GM12878 (cell line): Measurements from ENCODE around the gene GALNT3. TPM values are rescaled to one million over a fixed set of nuclear protein-coding genes. Genes with fewer than 3 reads are reported as not detected.
A peak's percentile ranks its signal among the peaks of the same experiment; 100 is the strongest.

Source experiments
- ATAC-seq: fragments of 200-7000 bp; cut with Tn5 transposase; 3 replicates; pipeline ENCODE4 v1.9.1; 2020; ENCODE audit warnings: mild to moderate bottlenecking, moderate library complexity
- BruUV-seq: library from RNA; stranded (reverse); fragments of 400-500 nt; replicated peaks from 2 replicates; lab custom pipeline; 2021; lab: Mats Ljungman, UMichigan
- CTCF ChIA-PET: fragments of 300-600 bp; sonication (Branson Sonifier 250); formaldehyde crosslinking; extraction: SDS; loops from one replicate; lab custom pipeline; 2021; ENCODE audit warnings: inconsistent platforms; lab: Yijun Ruan, JAX
- POLR2A ChIA-PET: fragments of 350-600 bp; formaldehyde crosslinking; extraction: SDS; loops from one replicate; lab custom pipeline; 2021; ENCODE audit warnings: inconsistent platforms; lab: Charles Lee
- RAD21 ChIA-PET: fragments of 300-600 bp; sonication (Branson Sonifier 250); formaldehyde crosslinking; loops from one replicate; lab custom pipeline; 2023; ENCODE audit warnings: antibody characterized with exemption; ENCODE audit not compliant: unreplicated experiment; lab: Charles Lee
- SMC1A ChIA-PET: fragments of 300-600 bp; sonication (Branson Sonifier 250); formaldehyde crosslinking; loops from one replicate; lab custom pipeline; 2023; ENCODE audit not compliant: unreplicated experiment, uncharacterized antibody; lab: Charles Lee
- DNase-seq: peaks from one replicate; pipeline ENCODE4 v3.0.0-alpha.2; 2011; ENCODE audit warnings: low read depth, low spot score
- FAIRE-seq: peaks from 3 replicates; lab custom pipeline; 2011; peaks lifted over from hg19 to GRCh38; lab: Jason Lieb, UNC
- H2AFZ ChIP-seq: 2 replicates; pipeline ENCODE4 v1.6.0; 2011; ENCODE audit warnings: low read depth, low read length, control low read depth; ENCODE audit not compliant: control insufficient read depth
- H3K27ac ChIP-seq: 2 replicates; pipeline ENCODE4 v1.5.1; 2011; ENCODE audit warnings: control low read depth; ENCODE audit not compliant: control insufficient read depth, insufficient read depth
- H3K27me3 ChIP-seq, 2 experiments: replicated peaks in 1 of 2; 2 replicates each; pipeline versions ENCODE4 v1.6.0 to v1.6.1; 2011; ENCODE audit warnings: low read length in 1 of 2; ENCODE audit not compliant: control insufficient read depth in 2 of 2, insufficient read depth in 2 of 2
- H3K36me3 ChIP-seq, 2 experiments: 2 replicates each; pipeline ENCODE4 v1.5.1; 2011; ENCODE audit warnings: low read length in 1 of 2; ENCODE audit not compliant: control insufficient read depth in 2 of 2, insufficient read depth in 2 of 2
- H3K4me1 ChIP-seq: 2 replicates; pipeline ENCODE4 v1.6.1; 2011; ENCODE audit warnings: mild to moderate bottlenecking, low read length, moderate library complexity, mixed read lengths; ENCODE audit not compliant: control insufficient read depth, insufficient read depth
- H3K4me2 ChIP-seq: 2 replicates; pipeline ENCODE4 v1.6.0; 2011; ENCODE audit warnings: control low read depth; ENCODE audit not compliant: control insufficient read depth, insufficient read depth
- H3K4me3 ChIP-seq: fragments of 200-600 bp; sonication (generic); 2 replicates; pipeline ENCODE4 v1.5.1; 2016
- H3K79me2 ChIP-seq: 2 replicates; pipeline ENCODE4 v1.6.0; 2011; ENCODE audit warnings: low read length; ENCODE audit not compliant: control insufficient read depth, insufficient read depth
- H3K9ac ChIP-seq: 2 replicates; pipeline ENCODE4 v1.8.0; 2011; ENCODE audit warnings: low read length, control low read depth, mixed read lengths; ENCODE audit not compliant: control insufficient read depth, insufficient read depth
- H3K9me3 ChIP-seq: replicated peaks from 3 replicates; pipeline ENCODE4 v1.5.1; 2011; ENCODE audit warnings: mild to moderate bottlenecking, low read length; ENCODE audit not compliant: control insufficient read depth, insufficient read depth
- H4K20me1 ChIP-seq: 2 replicates; pipeline ENCODE4 v1.6.0; 2011; ENCODE audit not compliant: control insufficient read depth, insufficient read depth
- BHLHE40 ChIP-seq, 2 experiments: fragments of 450-650 bp in 1 of 2; IDR thresholded peaks; 2 replicates each; pipeline ENCODE4 v1.6.1; 2011 to 2017; ENCODE audit warnings: low read depth in 2 of 2, borderline replicate concordance in 1 of 2, improper control_type of control experiment in 1 of 2, low read length in 1 of 2, mild to moderate bottlenecking in 1 of 2
- FOXM1 ChIP-seq: IDR thresholded peaks from 2 replicates; pipeline ENCODE4 v1.6.1; 2012; ENCODE audit warnings: low read depth, mild to moderate bottlenecking, inconsistent platforms, low read length, moderate library complexity
- MEF2A ChIP-seq: IDR thresholded peaks from 2 replicates; pipeline ENCODE4 v1.6.1; 2011; ENCODE audit warnings: low read depth, mild to moderate bottlenecking, low read length, moderate library complexity; ENCODE audit not compliant: insufficient read depth
- MTA2 ChIP-seq: fragments of 450-650 bp; IDR thresholded peaks from 2 replicates; pipeline ENCODE4 v1.6.1; 2016; ENCODE audit warnings: low read depth, mild to moderate bottlenecking, moderate library complexity
- TAF1 ChIP-seq: IDR thresholded peaks from 2 replicates; pipeline ENCODE4 v1.6.1; 2011; ENCODE audit warnings: mild to moderate bottlenecking, low read depth, low read length, borderline replicate concordance
- WRNIP1 ChIP-seq: IDR thresholded peaks from 2 replicates; pipeline ENCODE4 v1.6.1; 2011; ENCODE audit warnings: low read depth, low read length, improper control_type of control experiment, borderline replicate concordance
- ZBTB33 ChIP-seq: fragments of 450-650 bp; IDR thresholded peaks from 2 replicates; pipeline ENCODE4 v1.6.1; 2017; ENCODE audit warnings: mild to moderate bottlenecking
- ZNF622 ChIP-seq: fragments of 450-650 bp; IDR thresholded peaks from 2 replicates; pipeline ENCODE4 v1.6.1; 2017; ENCODE audit warnings: mild to moderate bottlenecking, inconsistent platforms
- WGBS: methylation state at CpG from one replicate; pipeline ENCODE4 v1.1.6; 2016; ENCODE audit warnings: low lambda C conversion rate; ENCODE audit not compliant: insufficient replicate concordance, insufficient coverage; ENCODE audit errors: missing lambda C conversion rate; 5-methylcytosine and 5-hydroxymethylcytosine counted together
- in situ Hi-C: fragments of 300-500 bp; cut with MboI; formaldehyde crosslinking; loops from 9 replicates; pipeline ENCODE4 v1.14.3; 2018; ENCODE audit warnings: mixed read lengths
- intact Hi-C: fragments of 100-400 bp; cut with micrococcal nuclease; formaldehyde crosslinking; loops from one replicate; pipeline ENCODE4 v1.14.2; 2022; ENCODE audit not compliant: unreplicated experiment
- polyA plus RNA-seq, 11 experiments: library from polyadenylated mRNA; depleted of rRNA in 4 of 11; unstranded in 6 of 11; stranded (reverse) in 5 of 11; fragments of >200 nt; fragmentation: Nextera tagmentation in 4 of 11; fragmentation: Illumina TruSeq in 1 of 11; extraction: Ambion mirVana in 4 of 11; extraction: Trizol in 1 of 11; gene quantifications; 1 replicate in 1 of 11; 2 replicates in 10 of 11; pipeline versions ENCODE4 v1.2.1 to v1.2.3, GENCODE V29; 2011 to 2016; ENCODE audit warnings: inconsistent platforms in 2 of 11, missing spikeins in 2 of 11, low read depth in 1 of 11
- total RNA-seq, 4 experiments: library from RNA; depleted of rRNA in 3 of 4; stranded (reverse); fragments of >200 nt in 3 of 4; fragmentation: Illumina TruSeq in 1 of 4; extraction: Trizol in 1 of 4; gene quantifications; 2 replicates each; pipeline versions ENCODE4 v1.2.1 to v1.2.3, GENCODE V29; 2013 to 2021

The GALNT3 gene
- total and polyA plus RNA-seq, 10 of the 15 experiments (the other 5 are each of a cell fraction or from before 2014, with no cell fraction given): 0.53 to 3.7 (median 1.1) TPM

- Histone ChIP-seq H3K4me1 (no peaks in the 10 kb centered on the region), H3K27ac (no peak overlapping the region), H3K9ac (no peak overlapping the region), H3K79me2 (no peaks in the 10 kb centered on the region), H2AFZ (no peak overlapping the region), H3K36me3 (no peaks in the 10 kb centered on the region), H3K9me3 (no peaks in the 10 kb centered on the region), H3K4me2 (no peak overlapping the region), H3K27me3 (no peaks in the 10 kb centered on the region), H3K4me3 (no peak overlapping the region), H4K20me1 (no peaks in the 10 kb centered on the region)
- in situ Hi-C loops (no loop called here), intact Hi-C loops (no loop called here)
- ChIA-PET POLR2A (no interaction called here), RAD21 (interaction anchor here (1.1 kb wide), 1 partner anchor 16 kb away, joined by 4 read pairs; no protein-coding TSS in a partner anchor), CTCF (interaction anchor here (1.1 kb wide), 1 partner anchor 346 kb away, joined by 3 read pairs; no protein-coding TSS in a partner anchor), SMC1A (interaction anchor here (0.5 to 1.3 kb wide), 2 partner anchors 25 to 71 kb away, joined by 3 to 4 read pairs; no protein-coding TSS in a partner anchor)
- no TSS peak for BruUV-seq
- TF ChIP-seq ZNF622 (no peak), BHLHE40 (IDR thresholded peaks at IDR 0.05; ENCODE audit: borderline replicate concordance in 1 of 2, low read depth in 2 of 2, low read length in 1 of 2) (peak; percentile 66 to 88), MTA2 (0 out of 2 replicates have a peak, but pooled peaks have one; percentile 11), WRNIP1 (no peak), ZBTB33 (peak; percentile 86), MEF2A (no peak), FOXM1 (no peak), TAF1 (no peak)
- peak; percentile 35 for ATAC-seq
- FAIRE-seq: no peak
- DNase-seq: no peak
- 65% methylated on average over 8 of the region's 8 CpGs for WGBS
Observed at GRCh38 chr2:165746501-165746900, 47.5 kb downstream of the GALNT3 start.
